ENCODE data around the gene DISP3.

Gene DISP3, protein sequence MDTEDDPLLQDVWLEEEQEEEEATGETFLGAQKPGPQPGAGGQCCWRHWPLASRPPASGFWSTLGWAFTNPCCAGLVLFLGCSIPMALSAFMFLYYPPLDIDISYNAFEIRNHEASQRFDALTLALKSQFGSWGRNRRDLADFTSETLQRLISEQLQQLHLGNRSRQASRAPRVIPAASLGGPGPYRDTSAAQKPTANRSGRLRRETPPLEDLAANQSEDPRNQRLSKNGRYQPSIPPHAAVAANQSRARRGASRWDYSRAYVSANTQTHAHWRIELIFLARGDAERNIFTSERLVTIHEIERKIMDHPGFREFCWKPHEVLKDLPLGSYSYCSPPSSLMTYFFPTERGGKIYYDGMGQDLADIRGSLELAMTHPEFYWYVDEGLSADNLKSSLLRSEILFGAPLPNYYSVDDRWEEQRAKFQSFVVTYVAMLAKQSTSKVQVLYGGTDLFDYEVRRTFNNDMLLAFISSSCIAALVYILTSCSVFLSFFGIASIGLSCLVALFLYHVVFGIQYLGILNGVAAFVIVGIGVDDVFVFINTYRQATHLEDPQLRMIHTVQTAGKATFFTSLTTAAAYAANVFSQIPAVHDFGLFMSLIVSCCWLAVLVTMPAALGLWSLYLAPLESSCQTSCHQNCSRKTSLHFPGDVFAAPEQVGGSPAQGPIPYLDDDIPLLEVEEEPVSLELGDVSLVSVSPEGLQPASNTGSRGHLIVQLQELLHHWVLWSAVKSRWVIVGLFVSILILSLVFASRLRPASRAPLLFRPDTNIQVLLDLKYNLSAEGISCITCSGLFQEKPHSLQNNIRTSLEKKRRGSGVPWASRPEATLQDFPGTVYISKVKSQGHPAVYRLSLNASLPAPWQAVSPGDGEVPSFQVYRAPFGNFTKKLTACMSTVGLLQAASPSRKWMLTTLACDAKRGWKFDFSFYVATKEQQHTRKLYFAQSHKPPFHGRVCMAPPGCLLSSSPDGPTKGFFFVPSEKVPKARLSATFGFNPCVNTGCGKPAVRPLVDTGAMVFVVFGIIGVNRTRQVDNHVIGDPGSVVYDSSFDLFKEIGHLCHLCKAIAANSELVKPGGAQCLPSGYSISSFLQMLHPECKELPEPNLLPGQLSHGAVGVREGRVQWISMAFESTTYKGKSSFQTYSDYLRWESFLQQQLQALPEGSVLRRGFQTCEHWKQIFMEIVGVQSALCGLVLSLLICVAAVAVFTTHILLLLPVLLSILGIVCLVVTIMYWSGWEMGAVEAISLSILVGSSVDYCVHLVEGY (N-terminal part only)

DNA sequence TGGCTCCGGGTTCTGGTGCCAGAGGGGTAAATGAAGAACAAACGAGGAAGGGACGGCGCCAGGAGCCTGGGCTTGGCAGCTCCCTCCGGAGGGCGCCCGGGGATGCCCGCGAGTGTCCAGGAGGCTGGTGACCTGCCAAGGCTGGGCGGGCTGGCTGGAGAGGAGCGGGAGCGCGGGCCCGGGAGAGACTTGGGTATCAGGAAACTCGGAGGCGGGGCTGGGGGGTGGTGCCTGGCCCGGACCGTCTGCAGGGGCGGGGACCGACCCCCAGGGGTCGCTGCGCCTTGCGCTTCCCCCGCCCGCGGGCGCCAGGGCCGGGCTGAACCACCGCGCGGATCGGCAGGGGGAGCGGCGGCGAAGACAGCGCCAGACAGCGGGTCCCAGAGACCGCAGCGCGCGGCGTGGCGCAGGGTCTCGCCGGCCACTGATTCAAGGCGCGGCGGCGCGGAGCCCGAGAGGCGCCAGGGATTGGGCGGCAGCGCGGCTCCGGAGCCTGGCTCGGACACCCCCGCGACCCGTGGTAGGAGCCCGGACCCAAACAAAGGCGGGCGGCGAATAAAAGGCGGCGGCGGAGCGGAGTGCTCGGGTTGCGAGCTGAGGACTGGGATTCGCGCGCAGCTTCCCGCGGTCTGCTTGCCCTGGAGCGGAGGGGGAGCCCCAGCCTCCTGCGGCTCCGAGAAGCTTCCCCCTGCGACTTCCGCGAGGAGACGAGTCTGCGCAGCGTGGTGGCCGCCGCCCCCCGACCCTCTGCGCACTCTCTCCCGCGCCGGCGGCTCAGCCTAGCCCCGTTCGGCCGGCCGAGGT, at the start of gene DISP3:
Gene DISP3, plus strand, starts transcription at position 585 of the 804 bp plus-strand sequence. CDS start 21,838 bp downstream, outside the sequence.
- peak; percentile 73 to 87 for DNase-seq

DNA sequence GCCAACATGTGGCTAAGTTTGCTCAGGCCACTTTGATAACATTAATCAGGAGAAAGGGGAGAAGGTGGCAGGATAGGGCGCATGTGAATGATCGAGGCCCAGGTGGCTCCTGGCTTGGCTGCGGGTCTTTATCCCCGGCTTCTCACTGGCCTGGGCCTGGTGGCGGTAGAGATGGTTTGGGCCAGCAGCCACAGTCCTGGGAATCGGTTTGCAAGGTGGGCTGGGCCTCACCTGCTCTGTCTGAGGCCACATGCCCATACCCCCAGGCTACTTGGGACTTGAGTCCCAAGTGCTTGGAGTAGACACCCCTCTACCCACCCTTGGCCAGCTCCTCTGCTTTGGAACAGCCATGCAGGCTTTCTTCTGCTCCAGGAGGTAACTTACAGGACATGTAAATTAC, 49.7 kb upstream of the DISP3 start:
- no peak for DNase-seq

DNA sequence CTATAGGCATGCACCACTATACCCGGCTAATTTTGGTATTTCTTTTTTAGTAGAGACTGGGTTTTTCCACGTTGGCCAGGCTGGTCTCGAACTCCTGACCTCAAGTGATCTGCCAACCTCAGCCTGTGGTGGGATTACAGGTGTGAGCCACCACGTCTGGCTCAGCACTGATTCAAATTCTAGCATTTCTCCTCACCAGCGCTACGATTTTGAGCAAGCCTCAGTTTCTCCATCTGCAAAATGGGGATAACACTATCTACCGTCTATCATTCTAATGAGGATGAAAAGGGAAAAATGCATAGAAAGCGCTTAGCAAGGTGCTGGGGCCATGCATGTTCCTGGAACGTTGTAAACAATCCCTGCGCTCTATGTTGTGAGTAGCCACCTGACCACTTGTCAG, 49.0 kb upstream of the DISP3 start:
- DNase-seq: no peak

DNA sequence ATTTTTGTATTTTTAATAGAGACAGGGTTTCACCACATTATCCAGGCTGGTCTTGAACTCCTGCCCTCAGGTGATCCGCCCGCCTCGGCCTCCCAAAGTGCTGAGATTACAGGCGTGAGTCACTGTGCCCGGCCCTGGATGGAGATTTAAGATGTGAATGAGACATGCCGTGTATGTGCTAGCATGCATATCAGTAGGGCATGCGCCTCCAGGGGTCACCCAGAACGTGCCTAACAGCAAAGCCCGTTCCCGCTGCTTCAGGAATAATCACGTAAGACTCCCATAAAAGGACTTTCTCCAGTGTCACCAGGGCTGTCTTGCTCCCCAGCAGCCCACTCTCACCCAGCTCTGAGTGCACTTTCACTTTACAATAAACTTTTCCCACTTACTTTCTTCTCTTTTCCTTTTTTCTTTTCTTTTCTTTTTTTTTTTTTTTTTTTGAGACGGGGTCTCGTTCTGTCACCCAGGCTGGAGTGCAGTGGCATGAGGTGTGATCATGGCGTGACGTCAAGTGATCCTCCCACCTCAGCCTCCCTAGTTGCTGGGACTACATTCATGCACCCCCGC, 46.9 kb upstream of the DISP3 start:
- DNase-seq: no peak

DNA sequence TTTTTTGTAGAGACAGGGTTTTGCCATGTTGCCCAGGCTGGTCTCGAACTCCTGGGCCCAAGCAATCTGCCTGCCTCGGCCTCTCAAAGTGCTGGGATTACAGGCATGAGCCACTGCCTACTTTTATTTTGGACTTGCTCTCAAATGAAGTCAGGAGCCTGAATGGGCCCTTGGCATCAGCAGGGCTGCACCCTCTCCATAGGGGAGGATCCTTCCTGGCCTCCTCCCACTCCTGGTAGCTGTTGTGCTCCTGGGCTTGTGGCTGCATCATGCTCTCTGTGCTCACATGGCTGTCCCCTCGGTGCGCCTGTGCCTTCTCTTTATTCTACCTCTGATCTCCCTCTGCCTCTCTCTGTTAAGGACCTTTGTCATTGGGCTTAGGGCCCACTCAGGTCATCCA, 46.4 kb upstream of the DISP3 start:
- no peak for DNase-seq

DNA sequence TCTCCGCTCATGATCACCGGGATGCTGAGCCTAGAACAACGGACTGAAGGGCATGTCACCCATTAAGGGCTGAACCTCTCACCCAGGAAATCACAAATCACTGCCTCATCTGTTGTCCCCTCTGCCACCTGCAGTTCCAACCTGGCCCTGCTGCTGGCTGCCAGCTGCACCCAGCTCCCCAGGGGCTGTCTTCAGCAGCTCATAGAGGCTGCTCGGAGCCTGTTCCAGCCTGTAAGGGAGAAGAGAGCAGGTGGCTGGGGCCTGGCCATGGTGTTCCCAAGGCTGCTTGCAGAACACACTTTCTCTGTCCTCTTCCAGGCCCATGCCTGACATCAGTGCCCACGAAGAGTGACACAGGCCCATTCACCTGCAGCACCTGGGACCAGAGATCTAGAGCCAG, 44.5 kb upstream of the DISP3 start:
- DNase-seq: peak; percentile 33 to 75

DNA sequence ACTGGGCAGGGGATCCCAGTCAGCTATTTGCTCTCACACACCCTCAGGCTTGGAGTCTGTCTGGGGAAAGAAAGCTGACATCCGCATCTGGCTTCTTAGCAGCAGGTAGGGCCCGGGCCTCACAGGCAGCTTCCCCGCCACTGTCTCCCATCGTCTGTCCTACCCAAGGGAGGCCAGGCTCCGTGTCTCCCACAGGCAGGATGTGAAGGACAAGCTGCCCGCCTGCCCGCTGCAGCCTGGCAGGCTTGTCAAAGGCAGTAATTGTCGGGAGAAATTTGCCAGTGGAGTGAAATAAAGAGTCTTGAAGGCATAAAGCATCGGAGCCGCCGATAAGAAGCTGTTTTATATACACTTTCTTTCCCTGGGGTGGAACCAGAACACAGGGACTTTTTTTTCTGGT, 44.0 kb upstream of the DISP3 start:
- no peak for DNase-seq

DNA sequence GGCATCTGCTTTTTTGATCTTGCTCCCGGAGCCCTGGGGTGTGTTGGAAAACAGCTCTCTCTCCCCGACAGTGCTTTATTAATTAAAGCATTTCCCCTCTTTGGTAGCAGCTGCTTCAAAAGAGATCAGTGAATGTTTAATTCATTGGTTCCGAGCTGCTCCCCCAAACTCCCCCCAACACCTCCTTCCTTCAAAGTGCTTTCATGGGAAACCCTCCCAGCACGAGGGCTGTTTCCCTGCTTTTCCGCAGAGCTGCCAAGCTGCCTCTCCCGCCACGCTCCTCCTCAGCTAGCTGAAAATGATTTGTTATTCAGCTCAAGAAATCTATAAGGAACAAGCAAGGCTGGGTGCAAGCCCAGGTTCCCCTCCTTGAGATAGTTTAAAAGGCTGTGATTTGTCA, 40.0 kb upstream of the DISP3 start:
- DNase-seq: no peak

DNA sequence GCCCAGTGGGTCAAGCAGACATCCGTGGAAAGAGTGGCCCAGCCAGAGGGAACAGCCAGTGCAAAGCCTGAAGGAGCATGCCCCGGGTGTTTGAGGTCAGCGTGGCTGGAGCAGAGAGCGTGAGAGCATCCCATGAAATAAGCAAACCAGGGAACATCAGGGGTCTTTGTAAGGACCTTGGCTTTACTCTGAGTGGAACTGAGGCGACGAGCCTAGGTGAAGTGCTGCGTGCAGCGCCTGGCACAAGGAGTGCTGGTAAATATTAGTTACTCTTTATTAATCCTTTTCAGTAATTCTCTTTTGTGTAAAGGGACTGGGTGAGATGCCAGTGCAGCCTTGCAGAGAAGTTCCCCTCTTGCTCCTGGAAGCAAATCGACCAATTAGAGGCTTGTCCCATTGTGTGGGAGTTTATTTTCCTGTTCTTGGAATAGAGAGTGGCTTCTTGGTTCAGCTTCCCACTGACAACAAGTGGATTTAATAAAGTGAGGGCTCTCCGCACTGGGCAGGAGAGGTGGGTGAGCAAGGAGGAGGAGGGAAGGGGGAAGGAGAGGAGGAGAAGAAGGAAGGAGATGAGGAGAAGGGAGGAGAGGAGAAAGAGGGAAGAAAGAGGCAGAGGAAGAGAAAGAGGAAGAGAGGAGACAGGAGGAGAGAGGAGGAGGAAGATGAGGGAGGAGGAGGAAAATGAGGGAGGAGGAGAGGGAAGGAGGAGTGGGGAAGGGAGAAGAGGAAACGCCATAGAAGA, 37.6 kb upstream of the DISP3 start:
- no peak for DNase-seq

DNA sequence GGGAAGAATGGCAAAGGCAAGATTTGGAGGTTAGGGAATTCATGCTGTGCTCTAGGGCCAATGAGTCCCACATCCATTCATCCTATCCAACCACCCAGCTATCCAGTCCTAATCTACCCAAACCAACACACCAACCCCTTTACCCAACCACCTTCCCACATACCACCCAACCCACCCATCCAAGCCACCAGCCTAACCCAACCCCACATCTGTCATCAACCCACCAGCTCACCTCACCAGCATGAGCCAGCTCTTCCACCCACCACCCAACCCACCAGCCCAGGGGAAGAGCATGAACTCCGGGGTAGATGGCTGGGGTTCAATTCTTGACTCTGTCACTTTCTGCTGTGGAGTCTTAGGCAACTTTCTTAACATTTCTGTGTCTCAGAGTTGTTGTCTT, 35.9 kb upstream of the DISP3 start:
- DNase-seq: no peak

DNA sequence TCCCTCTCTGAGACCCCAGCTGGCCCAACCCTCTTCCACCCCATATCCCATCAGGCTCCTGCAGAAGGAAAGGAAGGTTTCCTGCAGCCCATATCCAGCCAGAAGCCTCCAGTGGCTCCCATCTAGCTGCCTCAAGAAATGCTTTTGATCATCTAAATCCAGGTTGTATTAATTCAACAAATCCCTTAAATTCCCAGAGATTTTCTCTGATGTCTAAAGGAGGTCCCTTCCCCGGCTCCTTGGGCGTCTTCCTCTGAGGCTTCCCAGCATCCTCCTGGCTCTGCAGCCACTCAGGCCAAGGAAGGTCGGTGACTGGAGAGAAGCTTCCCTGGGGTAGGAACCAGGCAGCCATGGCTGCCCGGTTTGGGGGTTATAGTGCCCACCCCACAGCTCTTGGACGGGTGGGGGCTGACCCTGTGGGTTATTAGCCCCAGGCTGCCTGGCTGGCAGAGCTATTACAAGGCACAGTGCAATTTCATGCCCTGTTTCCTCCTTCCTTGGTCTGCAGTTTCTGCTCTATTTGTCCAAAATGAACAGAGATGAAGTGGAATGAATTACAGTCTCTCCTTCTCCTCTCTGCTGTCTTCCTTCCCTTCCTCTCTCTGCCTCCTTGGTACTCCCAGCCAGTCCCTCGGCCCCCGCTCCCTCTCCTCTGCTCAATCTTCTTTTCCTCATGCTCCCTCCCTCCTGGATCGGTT, 34.8 kb upstream of the DISP3 start:
- DNase-seq: no peak

DNA sequence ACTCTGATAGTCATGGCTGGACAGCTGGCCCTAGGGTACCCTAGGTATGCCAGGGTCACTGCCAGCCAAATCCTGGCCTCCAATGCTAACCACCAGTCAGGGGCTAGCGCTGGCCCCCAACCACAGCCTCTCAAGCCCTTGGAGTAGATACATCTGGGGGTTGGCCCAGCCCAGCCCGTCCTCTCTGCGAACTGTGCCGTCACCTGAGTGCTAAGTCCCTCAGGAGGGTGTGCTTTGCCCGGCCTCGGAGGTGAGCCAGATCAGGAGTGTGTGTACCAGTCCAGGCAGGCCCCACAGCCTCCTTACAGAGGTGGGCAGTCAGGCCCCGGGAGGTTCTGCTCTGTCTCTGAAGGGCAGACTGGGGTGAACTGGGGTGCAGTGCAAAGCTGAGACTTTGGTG, 34.0 kb upstream of the DISP3 start:
- no peak for DNase-seq

DNA sequence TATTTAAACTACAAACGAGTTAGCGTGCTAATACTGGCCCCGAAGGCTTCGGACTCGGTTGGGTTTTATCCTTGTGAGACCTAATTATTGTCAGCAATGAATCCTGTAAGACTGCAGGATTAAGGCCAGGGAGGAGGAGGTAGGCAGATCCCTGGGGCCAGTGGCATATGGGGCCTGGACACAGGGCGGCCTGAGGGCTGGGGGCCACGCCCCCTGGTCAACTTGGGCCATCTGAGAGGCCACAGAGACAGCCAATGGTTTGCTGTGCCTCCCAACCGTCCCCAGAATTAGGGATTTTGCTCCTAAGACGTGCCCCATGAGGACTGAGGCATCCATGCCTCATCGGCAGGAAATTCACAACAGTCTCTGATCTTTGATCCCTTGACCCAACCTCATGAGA, 31.1 kb upstream of the DISP3 start:
- DNase-seq: no peak

DNA sequence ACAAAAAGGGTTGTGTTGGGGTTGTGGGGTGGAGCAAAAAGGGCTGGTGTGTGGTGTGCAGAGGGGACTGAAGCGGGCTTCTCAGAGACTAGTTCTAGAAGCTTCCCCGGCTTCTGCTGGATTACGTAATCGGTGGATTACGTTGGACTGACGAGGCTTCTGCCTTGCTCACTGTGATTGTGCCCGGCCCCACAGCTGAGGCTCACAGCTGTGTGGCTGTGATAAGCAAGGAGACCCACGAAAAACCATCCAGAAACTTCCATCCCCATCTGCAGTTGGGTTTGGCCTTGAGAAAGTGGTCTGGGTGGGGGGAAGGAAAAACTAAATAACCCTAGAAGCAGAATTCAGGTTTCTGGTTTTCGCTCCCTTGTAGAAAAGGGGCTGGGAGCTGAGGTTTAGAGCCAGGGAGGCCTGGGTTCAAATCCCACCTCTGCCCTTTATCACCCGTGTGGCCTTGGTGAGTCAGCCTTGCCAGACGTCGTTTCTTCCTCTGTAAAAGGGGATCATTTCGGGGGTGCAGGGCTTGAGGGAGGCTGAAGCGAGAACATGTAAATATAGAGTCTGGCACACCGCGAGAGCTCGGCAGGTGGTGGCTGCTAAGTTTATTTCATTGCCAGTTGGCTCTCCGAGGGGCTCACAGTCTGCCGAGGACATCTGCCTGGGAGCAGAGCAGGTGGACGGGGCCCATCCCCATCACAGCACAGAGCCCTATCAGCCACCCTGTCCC, 30.4 kb upstream of the DISP3 start:
- peak in 1 of 2 experiments; percentile 26 for DNase-seq

DNA sequence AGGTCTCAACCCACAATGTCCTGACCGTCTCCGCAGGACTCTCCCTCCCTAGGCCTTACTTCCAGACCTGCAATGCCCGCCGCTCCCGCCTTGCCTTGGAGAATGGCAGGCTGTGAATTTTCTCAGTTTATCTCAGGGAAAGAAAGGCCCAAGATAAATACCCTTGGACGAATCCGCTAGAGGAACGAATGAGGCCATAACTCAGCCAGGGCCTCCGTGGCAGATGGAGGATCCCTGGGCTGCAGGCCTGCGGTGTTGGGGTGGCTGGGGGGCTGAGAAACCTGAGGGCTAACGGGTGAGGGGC, 29.9 kb upstream of the DISP3 start:
- no peak for DNase-seq

DNA sequence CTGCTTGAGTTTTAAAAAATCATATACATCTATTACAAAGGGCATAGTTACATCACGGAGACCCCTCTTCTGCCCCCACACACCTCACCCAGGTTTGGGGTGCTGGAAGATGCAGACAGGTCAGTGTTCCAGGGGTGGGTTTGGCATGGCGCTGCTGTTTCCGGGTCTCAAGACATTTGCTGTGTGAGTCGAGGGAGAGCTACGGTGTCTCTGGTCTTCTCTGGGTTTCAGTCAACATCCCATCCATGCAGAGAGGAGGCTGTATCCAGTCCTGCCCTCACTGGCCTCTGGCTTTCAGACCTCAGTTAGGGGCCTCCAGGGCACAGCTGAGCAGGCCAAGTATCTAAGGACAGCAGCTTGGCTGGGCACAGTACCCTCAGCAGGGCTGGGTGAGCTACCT, 28.6 kb upstream of the DISP3 start:
- no peak for DNase-seq

DNA sequence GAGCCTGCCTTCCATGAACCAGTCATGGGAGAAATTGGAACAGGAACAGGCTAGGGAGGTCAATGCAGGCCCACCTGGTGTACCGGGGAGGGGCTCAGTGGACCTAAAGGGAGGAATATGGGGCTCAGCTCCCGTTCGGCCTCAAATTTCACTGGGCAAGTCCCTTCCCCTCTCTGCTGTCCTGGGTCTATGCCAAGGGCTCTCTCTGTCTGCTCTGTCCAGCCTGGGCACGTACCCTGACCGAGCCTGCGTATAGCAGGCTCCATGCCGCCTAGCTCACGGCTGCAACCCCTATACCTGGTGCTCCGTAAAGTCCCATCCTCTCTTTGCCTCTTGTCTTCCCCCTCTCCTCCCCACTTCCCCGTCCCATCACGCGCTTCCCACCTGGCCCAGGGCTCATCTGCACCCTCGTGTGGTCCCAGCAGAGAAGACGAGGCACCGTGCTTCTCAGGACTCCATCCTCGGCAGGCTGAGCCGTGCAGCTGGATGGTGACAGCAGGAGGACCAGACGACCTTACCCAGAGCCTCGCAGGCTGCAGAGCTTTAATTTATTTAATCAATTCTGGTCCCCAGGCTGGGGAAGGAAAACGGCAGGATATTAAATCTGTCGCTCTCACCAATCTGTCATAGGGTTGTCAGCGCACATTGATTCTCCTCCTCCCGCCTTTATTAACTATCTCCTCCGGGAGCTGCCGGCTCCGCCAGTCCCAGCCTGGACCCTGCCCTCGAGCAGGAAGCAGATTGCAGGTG, 25.0 kb upstream of the DISP3 start:
- no peak for DNase-seq

DNA sequence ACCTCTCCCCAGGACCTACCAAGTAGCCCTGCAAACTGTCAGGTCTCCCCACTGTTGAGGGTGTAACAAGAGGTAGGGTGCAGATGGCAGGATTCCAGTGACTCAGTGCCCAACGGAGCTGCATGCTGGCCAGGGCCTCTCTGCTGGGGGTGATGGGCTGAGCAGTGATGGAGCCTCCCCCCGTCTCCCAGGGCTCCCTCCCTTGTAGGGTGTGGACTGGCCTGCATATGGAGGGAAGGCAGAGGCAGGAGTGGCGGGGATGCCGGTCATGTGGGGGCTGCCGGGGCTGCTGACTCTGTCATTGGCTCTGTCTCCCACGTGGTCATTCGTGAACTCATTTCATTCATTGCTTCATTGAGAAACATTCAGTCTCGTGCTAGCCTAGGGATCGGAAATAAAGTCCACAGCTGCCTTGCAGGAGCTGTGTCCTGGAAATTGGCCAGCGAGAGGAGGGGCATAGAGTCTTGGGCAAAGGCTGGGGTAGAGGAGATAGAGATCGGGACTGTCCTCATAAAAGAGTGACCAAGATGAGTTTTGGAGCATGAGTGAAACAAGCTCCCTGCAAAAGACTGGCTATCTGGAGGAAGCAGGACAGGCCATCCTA, 22.9 kb upstream of the DISP3 start:
- no peak for DNase-seq

DNA sequence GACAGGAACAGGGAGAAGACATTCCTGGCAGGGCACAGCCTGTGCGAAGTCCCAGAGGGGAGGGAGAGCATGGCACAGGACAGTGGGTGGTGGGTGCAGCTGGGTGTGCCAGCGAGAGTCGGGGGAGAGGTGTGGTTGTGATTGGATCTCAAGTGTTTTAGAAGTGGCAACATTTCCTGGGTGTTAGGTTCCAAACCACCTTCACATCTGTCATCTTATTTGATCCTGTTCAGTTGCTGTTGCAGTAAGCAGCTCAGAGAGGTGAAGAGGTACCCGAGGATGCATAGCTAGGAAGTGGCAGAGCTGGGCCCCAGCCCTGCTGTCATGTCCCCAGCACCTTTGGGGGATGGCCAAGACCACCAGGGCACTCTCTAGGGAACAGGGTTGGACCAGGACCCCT, 22.0 kb upstream of the DISP3 start:
- DNase-seq: no peak
